NCI-H345 treated with DMSO at 0.1 percent for 48 hours (cell line): ENCODE measurements around the gene RFC5.
"Not testable (repeated sequence)": the region's sequence is repeated elsewhere in the genome, so short reads cannot be mapped to it uniquely, and the experiment has no call there.

Experiments
- DNase-seq: peaks from one replicate; lab custom pipeline; 2025; ENCODE audit not compliant: unreplicated experiment; lab: John Stamatoyannopoulos, UW

The RFC5 gene

GRCh38 chr12:118070650-118071049 lies 54.1 kb downstream of the RFC5 start:
- DNase-seq: no peak

GRCh38 chr12:118073768-118074167 lies 57.3 kb downstream of the RFC5 start:
- no peak for DNase-seq

GRCh38 chr12:118081521-118081920 lies 65.0 kb downstream of the RFC5 start:
- not testable (repeated sequence) for DNase-seq
